GM12873 (cell line): ENCODE data around the gene ADGRD1.
A peak's percentile ranks its signal among the peaks of the same experiment; 100 is the strongest.

Source experiments
- TF ChIP-seq, protein P1 (sequence below): IDR thresholded peaks from 2 replicates; pipeline ENCODE4 v1.5.1; 2012; ENCODE audit warnings: low read depth, mild to moderate bottlenecking, moderate library complexity, low read length, control low read depth; ENCODE audit not compliant: insufficient read depth; ENCODE audit errors: missing control alignments

ADGRD1 gene

DNA sequence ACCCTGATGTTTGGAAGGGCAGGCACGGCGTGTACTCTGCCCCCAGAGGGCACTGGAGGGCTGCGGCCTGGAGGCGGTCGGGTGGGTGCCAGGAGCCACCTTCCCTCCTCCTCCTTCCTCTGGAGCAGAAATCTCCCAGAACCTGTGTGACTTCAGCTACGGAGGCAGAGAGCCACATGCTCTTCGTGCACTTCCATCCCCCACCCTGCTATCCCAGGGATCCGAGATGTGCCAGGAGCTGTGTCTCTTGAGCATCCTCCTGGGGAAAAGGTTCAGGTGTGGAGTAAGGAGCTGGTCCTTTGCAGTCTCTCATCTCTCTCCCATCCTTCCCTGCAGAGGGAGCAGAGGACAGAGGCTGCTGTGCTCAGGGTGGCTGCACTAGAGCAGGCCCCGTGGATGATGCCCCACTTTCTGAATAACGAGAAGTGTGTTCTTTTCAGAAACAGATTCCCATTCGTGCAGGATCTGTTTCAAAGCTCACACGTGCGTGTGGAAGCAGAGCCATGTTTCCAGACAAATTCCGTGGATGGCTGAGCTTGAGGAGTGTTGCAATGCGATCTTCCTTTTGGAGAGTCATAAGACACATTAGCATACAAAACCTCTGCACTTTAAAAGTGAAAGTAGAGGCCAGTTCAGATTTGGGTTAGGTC lies 162.9 kb downstream of the ADGRD1 start:
- TF ChIP-seq, protein P1, sequence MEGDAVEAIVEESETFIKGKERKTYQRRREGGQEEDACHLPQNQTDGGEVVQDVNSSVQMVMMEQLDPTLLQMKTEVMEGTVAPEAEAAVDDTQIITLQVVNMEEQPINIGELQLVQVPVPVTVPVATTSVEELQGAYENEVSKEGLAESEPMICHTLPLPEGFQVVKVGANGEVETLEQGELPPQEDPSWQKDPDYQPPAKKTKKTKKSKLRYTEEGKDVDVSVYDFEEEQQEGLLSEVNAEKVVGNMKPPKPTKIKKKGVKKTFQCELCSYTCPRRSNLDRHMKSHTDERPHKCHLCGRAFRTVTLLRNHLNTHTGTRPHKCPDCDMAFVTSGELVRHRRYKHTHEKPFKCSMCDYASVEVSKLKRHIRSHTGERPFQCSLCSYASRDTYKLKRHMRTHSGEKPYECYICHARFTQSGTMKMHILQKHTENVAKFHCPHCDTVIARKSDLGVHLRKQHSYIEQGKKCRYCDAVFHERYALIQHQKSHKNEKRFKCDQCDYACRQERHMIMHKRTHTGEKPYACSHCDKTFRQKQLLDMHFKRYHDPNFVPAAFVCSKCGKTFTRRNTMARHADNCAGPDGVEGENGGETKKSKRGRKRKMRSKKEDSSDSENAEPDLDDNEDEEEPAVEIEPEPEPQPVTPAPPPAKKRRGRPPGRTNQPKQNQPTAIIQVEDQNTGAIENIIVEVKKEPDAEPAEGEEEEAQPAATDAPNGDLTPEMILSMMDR = peak; percentile 57

DNA sequence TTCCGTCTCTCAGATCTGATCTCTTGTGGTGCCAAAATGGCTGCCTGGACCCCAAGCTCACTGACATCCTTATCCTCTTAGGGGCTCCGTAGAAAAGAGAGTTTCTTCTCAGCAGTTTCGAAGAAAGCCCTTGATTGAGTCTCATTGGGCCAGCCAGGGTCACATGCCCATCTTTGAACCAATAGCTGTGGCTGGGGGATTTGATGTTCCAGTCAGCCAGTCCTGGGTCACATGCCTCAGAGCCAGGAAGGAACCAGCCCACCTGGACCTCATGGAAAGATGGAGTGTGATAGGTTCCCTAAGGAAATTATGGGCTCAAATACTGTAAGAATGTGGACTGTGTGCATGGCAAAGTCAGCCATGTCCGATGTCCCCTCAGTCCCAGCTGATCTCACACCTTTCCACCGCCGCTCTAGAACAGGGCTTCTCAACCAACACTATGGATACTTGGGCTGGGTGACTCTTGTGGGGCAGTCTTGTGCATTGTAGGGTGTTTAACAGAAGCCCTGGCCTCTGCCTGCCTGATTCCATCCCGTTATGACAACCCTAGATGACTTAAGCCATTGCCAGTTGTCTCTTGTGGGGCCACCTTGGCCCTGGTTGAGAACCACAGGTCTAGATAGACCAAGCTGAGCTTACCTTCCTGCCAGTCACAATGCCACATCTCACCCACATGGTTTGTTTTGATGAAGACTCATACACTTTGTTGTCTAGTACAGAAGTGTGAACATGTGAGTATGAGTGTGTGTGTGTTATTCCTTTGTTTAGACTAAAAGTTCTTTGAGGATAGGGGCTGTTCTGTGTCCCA lies 163.9 kb downstream of the ADGRD1 start:
- TF ChIP-seq, protein P1 = no peak

DNA sequence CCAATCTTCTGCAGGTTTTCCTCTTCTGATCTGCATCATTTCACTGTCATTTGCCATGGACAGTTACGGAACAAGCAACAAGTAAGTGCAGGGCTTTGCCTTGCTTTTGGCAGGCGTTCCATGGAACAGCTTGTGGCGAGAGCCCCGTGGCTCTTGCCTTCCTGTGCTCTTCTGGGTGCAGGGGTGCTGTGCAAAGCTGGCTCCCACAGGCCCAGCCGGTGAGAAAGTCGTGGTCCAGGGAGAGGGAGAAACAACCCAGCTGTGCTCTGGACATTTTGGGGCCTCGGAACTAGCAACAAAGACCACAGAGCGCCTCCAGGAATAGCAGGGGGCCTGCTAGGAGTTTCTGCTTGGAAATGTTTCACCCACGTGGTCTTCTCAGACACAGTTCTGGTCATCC lies 164.7 kb downstream of the ADGRD1 start:
- TF ChIP-seq, protein P1 = no peak

DNA sequence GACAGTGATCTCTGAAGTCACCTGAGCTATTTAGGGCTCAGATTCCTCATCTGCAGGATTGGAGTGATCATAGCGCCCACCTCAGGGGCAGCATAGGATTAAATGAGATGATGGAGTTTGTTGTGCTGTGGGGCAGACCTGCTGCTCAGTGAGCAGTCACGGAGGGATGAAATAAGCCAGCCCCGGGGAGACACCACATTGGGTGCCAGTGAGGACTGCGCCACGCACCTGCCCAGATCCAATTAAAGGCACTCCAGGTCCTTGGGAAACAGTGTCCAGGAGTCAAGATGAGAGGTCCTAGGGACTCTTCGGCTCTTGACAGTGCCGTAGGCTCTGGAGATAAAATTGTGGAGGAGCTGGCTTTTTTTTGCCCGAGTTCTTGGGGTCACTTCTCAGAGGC lies 166.2 kb downstream of the ADGRD1 start:
- TF ChIP-seq, protein P1 = no peak

DNA sequence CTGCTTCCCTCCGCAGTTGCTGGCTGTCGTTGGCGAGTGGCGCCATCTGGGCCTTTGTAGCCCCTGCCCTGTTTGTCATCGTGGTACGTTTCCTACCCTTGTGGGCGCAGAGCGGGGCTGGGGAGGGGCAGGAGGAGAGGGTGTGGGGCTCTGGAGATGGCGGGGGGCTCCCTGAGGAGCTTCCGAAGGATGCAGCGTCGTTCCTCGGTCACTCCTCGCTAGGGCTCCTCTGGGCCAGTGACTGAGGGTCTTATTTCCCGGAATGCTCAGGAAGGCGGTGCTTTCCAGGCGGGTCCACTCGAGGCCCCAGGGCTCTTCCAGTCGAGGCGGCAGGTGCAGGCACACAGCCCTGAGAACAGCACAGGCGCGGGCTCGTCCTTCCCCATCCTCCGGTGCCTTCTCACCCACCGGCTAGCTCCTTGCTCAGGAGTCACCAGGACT lies 167.1 kb downstream of the ADGRD1 start:
- TF ChIP-seq, protein P1 = no peak

DNA sequence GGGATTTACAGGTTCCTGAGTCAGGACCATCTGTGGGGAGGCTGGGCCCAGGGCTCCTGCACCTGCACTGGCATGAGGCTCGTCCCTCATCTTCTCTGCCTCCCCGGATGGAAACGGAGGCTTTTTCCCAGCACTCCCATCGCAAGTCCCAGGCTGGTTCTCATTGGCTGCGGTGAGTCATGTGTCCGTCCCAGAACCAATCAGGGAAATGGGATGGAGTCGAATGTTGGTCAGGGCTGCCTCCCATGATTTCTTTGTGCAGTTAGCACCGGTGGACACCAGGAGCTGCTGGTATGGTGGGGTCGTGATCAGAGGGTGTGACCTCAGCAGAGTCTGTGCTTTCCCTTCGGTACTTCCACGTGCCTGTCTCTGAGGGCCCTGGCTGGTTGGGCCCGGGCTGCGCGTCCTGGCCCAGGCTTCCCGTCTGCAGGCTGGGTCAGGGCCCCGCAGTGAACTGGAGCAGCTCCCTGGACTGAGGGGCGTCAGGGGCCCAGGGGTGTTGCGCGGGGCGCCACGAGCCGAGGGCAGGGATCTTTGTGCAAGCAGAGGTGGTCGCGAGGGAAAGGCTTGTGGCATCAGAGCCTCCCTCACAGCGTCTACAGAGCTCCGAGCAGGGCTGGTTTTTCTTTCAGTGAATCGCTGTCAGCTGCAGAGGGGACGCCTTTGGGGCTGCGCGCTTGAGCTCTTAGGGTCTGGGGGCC lies 168.1 kb downstream of the ADGRD1 start:
- TF ChIP-seq, protein P1 = no peak

DNA sequence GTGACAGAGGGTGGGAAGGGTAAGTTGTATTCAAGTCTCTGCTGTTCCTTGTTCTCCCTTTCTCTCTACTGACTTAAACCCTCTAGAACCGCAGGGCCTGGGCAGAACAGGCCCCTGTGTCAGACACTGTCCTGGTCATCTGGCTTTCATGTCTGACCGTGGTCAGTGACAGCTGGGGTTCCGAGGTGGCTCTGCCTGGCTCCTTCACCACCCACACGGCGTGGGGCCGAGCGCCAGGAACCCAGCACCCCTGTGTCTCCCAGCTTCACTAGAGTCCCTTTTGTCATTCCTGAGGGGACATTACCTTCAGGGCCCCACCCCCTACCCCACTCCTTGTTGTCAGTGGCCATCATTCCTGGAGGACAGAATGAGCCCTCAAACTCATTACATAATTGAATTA lies 168.9 kb downstream of the ADGRD1 start:
- TF ChIP-seq, protein P1 = no peak
